Measurements from ENCODE around the gene EPHB6.

GRCh38 chr7:142860968-142861367 is 6.1 kb downstream of the EPHB6 start:
- no peak for TF ChIP-seq CTCF (IDR thresholded peaks at IDR 0.05)
- TF ChIP-seq POLR2A (IDR thresholded peaks at IDR 0.05): no peak
